Measurements from ENCODE around the gene ABCG4. TPM values are rescaled to one million over a fixed set of nuclear protein-coding genes. Genes with fewer than 3 reads are reported as not detected.

The ABCG4 gene
- total and polyA plus RNA-seq, 9 of the 15 experiments (the other 6 are each of a cell fraction or from before 2014, with no cell fraction given): 0.03 to 0.11 (median 0.07) TPM; not detected in 4

GRCh38 chr11:119194811-119195440 is 46.1 kb downstream of the ABCG4 start:
- WGBS (ENCODE audit: insufficient coverage, low coverage, missing lambda C conversion rate): 16% methylated on average over 7 of the region's 7 CpGs
- Histone ChIP-seq H3K4me3 (no peak overlapping the region), H3K36me3 (ENCODE audit: control insufficient read depth, insufficient read depth, low read length) (no peaks in the 10 kb centered on the region), H3K9ac (ENCODE audit: insufficient read depth in 1 of 2, low read depth in 2 of 2, low read length in 2 of 2) (peak overlapping the region in 1 of 2 experiments; percentile 19; a peak in 1 of 4 replicates), H3K9me1 (ENCODE audit: control insufficient read depth, insufficient read depth, low read length) (no peaks in the 10 kb centered on the region), H2AFZ (ENCODE audit: low read depth, low read length) (no peak overlapping the region), H3K79me2 (ENCODE audit: control insufficient read depth, insufficient read depth, low read length) (no peaks in the 10 kb centered on the region), H3K4me1 (replicated peaks in 1 of 2; ENCODE audit: control insufficient read depth in 2 of 2, insufficient read depth in 2 of 2, low read length in 2 of 2) (peaks cover 0 to 3% of the 10 kb centered on the region in 2 experiments; a peak in 2 of 5 replicates), H3K9me3 (replicated peaks; ENCODE audit: control insufficient read depth, insufficient read depth, low read depth, low read length) (no peaks in the 10 kb centered on the region), H3K4me2 (ENCODE audit: insufficient read depth, low read length) (no peak overlapping the region), H3K27ac (ENCODE audit: extremely low read depth, low read depth, low read length) (no peak overlapping the region), H4K20me1 (replicated peaks; ENCODE audit: control insufficient read depth, insufficient read depth, low read length) (no peaks in the 10 kb centered on the region), H3K27me3 (ENCODE audit: control insufficient read depth in 2 of 2, insufficient read depth in 2 of 2, low read length in 2 of 2) (no peaks in the 10 kb centered on the region)
- no peak for FAIRE-seq
- no peak for TF ChIP-seq KDM2B (CRISPR knock-in tag; IDR thresholded peaks at IDR 0.05)
- no peak for TF ChIP-seq SMAD4 (CRISPR knock-in tag; conservative IDR thresholded peaks at IDR 0.05)
- no peak for TF ChIP-seq ZNF778 (CRISPR knock-in tag; IDR thresholded peaks at IDR 0.05)
- TF ChIP-seq CHCHD3 (CRISPR knock-in tag; IDR thresholded peaks at IDR 0.05): no peak
- no peak for TF ChIP-seq ZZZ3 (IDR thresholded peaks at IDR 0.05)
- TF ChIP-seq TGIF2 (CRISPR knock-in tag; IDR thresholded peaks at IDR 0.05): no peak
- TF ChIP-seq TRIM24 (IDR thresholded peaks at IDR 0.05): no peak
- no peak for TF ChIP-seq RBM34 (IDR thresholded peaks at IDR 0.05; ENCODE audit: borderline replicate concordance, insufficient read depth, low read length)
- no peak for TF ChIP-seq TRIM25 (IDR thresholded peaks at IDR 0.05; ENCODE audit: borderline replicate concordance)
- no peak for TF ChIP-seq FUS (optimal IDR thresholded peaks at IDR 0.05; ENCODE audit: low read depth, low read length)
- no peak for TF ChIP-seq HMGXB4 (CRISPR knock-in tag; IDR thresholded peaks at IDR 0.05)
- no peak for TF ChIP-seq ZNF146 (CRISPR knock-in tag; IDR thresholded peaks at IDR 0.05; ENCODE audit: unreplicated experiment)
- no peak for TF ChIP-seq ILF3 (IDR thresholded peaks at IDR 0.05; ENCODE audit: borderline replicate concordance)
- no peak for TF ChIP-seq CBX3 (IDR thresholded peaks at IDR 0.05; ENCODE audit: borderline replicate concordance in 1 of 2, low read length in 2 of 2)
- no peak for TF ChIP-seq HDAC3 (IDR thresholded peaks at IDR 0.05; ENCODE audit: borderline replicate concordance, partially characterized antibody)
- TF ChIP-seq CSDE1 (IDR thresholded peaks at IDR 0.05): no peak
- no peak for TF ChIP-seq NFE2 (IDR thresholded peaks at IDR 0.05; ENCODE audit: low read depth)
- TF ChIP-seq LEF1 (IDR thresholded peaks at IDR 0.05): no peak
- no peak for TF ChIP-seq RCOR1 (IDR thresholded peaks at IDR 0.05; ENCODE audit: borderline replicate concordance in 1 of 2, low read depth in 2 of 2, low read length in 2 of 2)
- intact Hi-C loops (cut with micrococcal nuclease) (no loop called here), in situ Hi-C loops (cut with MboI) (loop anchor here (5.0 kb wide), 1 partner anchor 93 kb away; the partner anchor contains the start of gene DPAGT1)
- ATAC-seq: no peak
- no TSS peak for BruUV-seq (replicated peaks)
- ChIA-PET CTCF (ENCODE audit: low intra/inter-chr PET ratio) (interaction anchor here (0.6 kb wide), 1 partner anchor 153 kb away, joined by 4 read pairs; no protein-coding TSS in a partner anchor), POLR2A (interaction anchor here (0.6 to 1.3 kb wide), 2 partner anchors 41 to 100 kb away, joined by 3 to 5 read pairs; no protein-coding TSS in a partner anchor)
- no peak for DNase-seq (ENCODE audit: extremely low read depth in 1 of 4, low spot score in 3 of 4)
